ENCODE results near the gene PGAP6.

The PGAP6 gene

GRCh38 chr16:360698-361336 lies 21.0 kb downstream of the PGAP6 start:
- Histone ChIP-seq H3K4me3 (no peak overlapping the region), H3K36me3 (ENCODE audit: insufficient read depth, low read length) (no peaks in the 10 kb centered on the region), H3K9me3 (ENCODE audit: low read depth, low read length) (no peaks in the 10 kb centered on the region), H3K27ac (no peak overlapping the region), H3K9ac (ENCODE audit: insufficient read length) (no peak overlapping the region)
- DNase-seq (ENCODE audit: low read depth, low spot score): no peak
- TF ChIP-seq EZH2 (IDR thresholded peaks at IDR 0.05) (no peak), FOXP2 (optimal IDR thresholded peaks at IDR 0.05; ENCODE audit: control extremely low read depth, extremely low read length, insufficient read depth) (no peak), POLR2AphosphoS5 (IDR thresholded peaks at IDR 0.05; ENCODE audit: borderline replicate concordance, low read depth, low read length) (no peak)

GRCh38 chr16:359871-360697 lies 21.7 kb downstream of the PGAP6 start:
- TF ChIP-seq FOXP2 (optimal IDR thresholded peaks at IDR 0.05; ENCODE audit: control extremely low read depth, extremely low read length, insufficient read depth) (no peak), POLR2AphosphoS5 (IDR thresholded peaks at IDR 0.05; ENCODE audit: borderline replicate concordance, low read depth, low read length) (no peak), EZH2 (IDR thresholded peaks at IDR 0.05) (no peak)
- no peak for DNase-seq (ENCODE audit: low read depth, low spot score)
- Histone ChIP-seq H3K9ac (ENCODE audit: insufficient read length) (no peak overlapping the region), H3K4me3 (no peak overlapping the region), H3K27ac (no peak overlapping the region), H3K36me3 (ENCODE audit: insufficient read depth, low read length) (no peaks in the 10 kb centered on the region), H3K9me3 (ENCODE audit: low read depth, low read length) (no peaks in the 10 kb centered on the region)

- no peaks in the 10 kb centered on the region for H3K9me3 ChIP-seq (ENCODE audit: low read depth, low read length)
- no peak overlapping the region for H3K4me3 ChIP-seq
- H3K36me3 ChIP-seq (ENCODE audit: insufficient read depth, low read length): no peaks in the 10 kb centered on the region
- no peak for DNase-seq (ENCODE audit: low read depth, low spot score)
- H3K9ac ChIP-seq (ENCODE audit: insufficient read length): no peak overlapping the region
- no peak overlapping the region for H3K27ac ChIP-seq
- no peak for TF ChIP-seq EZH2 (IDR thresholded peaks at IDR 0.05)
- TF ChIP-seq FOXP2 (optimal IDR thresholded peaks at IDR 0.05; ENCODE audit: control extremely low read depth, extremely low read length, insufficient read depth): no peak
- no peak for TF ChIP-seq POLR2AphosphoS5 (IDR thresholded peaks at IDR 0.05; ENCODE audit: borderline replicate concordance, low read depth, low read length)
Observed at GRCh38 chr16:359067-359763, 22.6 kb downstream of the PGAP6 start.

- TF ChIP-seq EZH2 (IDR thresholded peaks at IDR 0.05) (no peak), FOXP2 (optimal IDR thresholded peaks at IDR 0.05; ENCODE audit: control extremely low read depth, extremely low read length, insufficient read depth) (no peak), POLR2AphosphoS5 (IDR thresholded peaks at IDR 0.05; ENCODE audit: borderline replicate concordance, low read depth, low read length) (no peak)
- Histone ChIP-seq H3K27ac (no peak overlapping the region), H3K9ac (ENCODE audit: insufficient read length) (no peak overlapping the region)
Observed at GRCh38 chr16:356741-357140, 25.0 kb downstream of the PGAP6 start.

GRCh38 chr16:354971-355461 lies 26.8 kb downstream of the PGAP6 start:
- no peak overlapping the region for H3K4me3 ChIP-seq
- no peak for DNase-seq (ENCODE audit: low read depth, low spot score)
- no peak overlapping the region for H3K9ac ChIP-seq (ENCODE audit: insufficient read length)
- no peak overlapping the region for H3K27ac ChIP-seq
- TF ChIP-seq EZH2 (IDR thresholded peaks at IDR 0.05) (no peak), POLR2AphosphoS5 (IDR thresholded peaks at IDR 0.05; ENCODE audit: borderline replicate concordance, low read depth, low read length) (no peak), FOXP2 (optimal IDR thresholded peaks at IDR 0.05; ENCODE audit: control extremely low read depth, extremely low read length, insufficient read depth) (no peak)
- H3K9me3 ChIP-seq (ENCODE audit: low read depth, low read length): no peaks in the 10 kb centered on the region
- peaks cover 8% of the 10 kb centered on the region for H3K36me3 ChIP-seq (ENCODE audit: insufficient read depth, low read length)

More at GRCh38 chr16:356741-357140, 25.0 kb downstream of the PGAP6 start:
- H3K9me3 ChIP-seq (ENCODE audit: low read depth, low read length): no peaks in the 10 kb centered on the region
- no peak overlapping the region for H3K4me3 ChIP-seq
- no peak for DNase-seq (ENCODE audit: low read depth, low spot score)
- no peaks in the 10 kb centered on the region for H3K36me3 ChIP-seq (ENCODE audit: insufficient read depth, low read length)

- Histone ChIP-seq H3K27ac (no peak overlapping the region), H3K36me3 (ENCODE audit: insufficient read depth, low read length) (peaks cover 9% of the 10 kb centered on the region), H3K9ac (ENCODE audit: insufficient read length) (no peak overlapping the region), H3K9me3 (ENCODE audit: low read depth, low read length) (no peaks in the 10 kb centered on the region), H3K4me3 (no peak overlapping the region)
- TF ChIP-seq FOXP2 (optimal IDR thresholded peaks at IDR 0.05; ENCODE audit: control extremely low read depth, extremely low read length, insufficient read depth): no peak
- TF ChIP-seq POLR2AphosphoS5 (IDR thresholded peaks at IDR 0.05; ENCODE audit: borderline replicate concordance, low read depth, low read length): no peak
- no peak for TF ChIP-seq EZH2 (IDR thresholded peaks at IDR 0.05)
- no peak for DNase-seq (ENCODE audit: low read depth, low spot score)
Observed at GRCh38 chr16:354291-354881, 27.4 kb downstream of the PGAP6 start.

GRCh38 chr16:353404-354290 lies 28.1 kb downstream of the PGAP6 start:
- Histone ChIP-seq H3K4me3 (peak overlapping the region; percentile 75), H3K36me3 (ENCODE audit: insufficient read depth, low read length) (peaks cover 9% of the 10 kb centered on the region), H3K9ac (ENCODE audit: insufficient read length) (peak overlapping the region; percentile 66), H3K9me3 (ENCODE audit: low read depth, low read length) (no peaks in the 10 kb centered on the region), H3K27ac (no peak overlapping the region)
- TF ChIP-seq EZH2 (IDR thresholded peaks at IDR 0.05) (no peak), POLR2AphosphoS5 (IDR thresholded peaks at IDR 0.05; ENCODE audit: borderline replicate concordance, low read depth, low read length) (no peak), FOXP2 (optimal IDR thresholded peaks at IDR 0.05; ENCODE audit: control extremely low read depth, extremely low read length, insufficient read depth) (no peak)
- no peak for DNase-seq (ENCODE audit: low read depth, low spot score)
